B cell (primary cell): ENCODE results near the gene ADGRV1. TPM values are rescaled to one million over a fixed set of nuclear protein-coding genes. Genes with fewer than 3 reads are reported as not detected.

ENCODE experiments used
- ATAC-seq: fragments of 200-7000 bp; cut with Tn5 transposase; one replicate; pipeline ENCODE4 v1.10.0; 2021; ENCODE audit warnings: low read depth, mild to moderate bottlenecking, moderate number of reproducible peaks, moderate library complexity
- CTCF ChIA-PET: fragments of 350-600 bp; sonication (Branson Sonifier 250); formaldehyde crosslinking; loops from one replicate; lab custom pipeline; 2021; ENCODE audit warnings: antibody characterized with exemption, inconsistent platforms; lab: Charles Lee
- POLR2A ChIA-PET: fragments of 350-600 bp; sonication (Branson Sonifier 250); formaldehyde crosslinking; loops from one replicate; lab custom pipeline; 2021; ENCODE audit warnings: antibody characterized with exemption; lab: Charles Lee
- DNase-seq: peaks from one replicate; pipeline ENCODE4 v3.0.0; 2013
- H2AFZ ChIP-seq: 2 replicates; pipeline ENCODE4 v1.6.1; 2012; ENCODE audit warnings: mild to moderate bottlenecking, low read depth, low read length; ENCODE audit not compliant: insufficient read depth, poor library complexity, severe bottlenecking
- H3K27ac ChIP-seq, 2 donors: 1 replicate in 1 of 2; 2 replicates in 1 of 2; pipeline ENCODE4 v1.5.1; 2012 to 2013; ENCODE audit warnings: low read length in 2 of 2, mild to moderate bottlenecking in 2 of 2, moderate library complexity in 1 of 2
- H3K27me3 ChIP-seq, 4 experiments: fragments of 200-600 bp in 1 of 4; sonication (generic) in 1 of 4; replicated peaks in 1 of 4; 1 replicate in 2 of 4; 2 replicates in 2 of 4; pipeline versions ENCODE4 v1.6.1 to v1.7.0; 2013 to 2016; ENCODE audit warnings: low read length in 3 of 4, mild to moderate bottlenecking in 2 of 4, mixed read lengths in 1 of 4, moderate library complexity in 1 of 4; ENCODE audit not compliant: insufficient read depth in 4 of 4, control insufficient read depth in 3 of 4; ENCODE audit errors: control extremely low read depth in 1 of 4
- H3K36me3 ChIP-seq, 2 experiments: replicated peaks in 1 of 2; 1 replicate in 1 of 2; 2 replicates in 1 of 2; pipeline versions ENCODE4 v1.6.1 to v1.7.1; 2013; ENCODE audit warnings: low read length in 1 of 2; ENCODE audit not compliant: insufficient read depth in 2 of 2, control insufficient read depth in 1 of 2; ENCODE audit errors: control extremely low read depth in 1 of 2, extremely low read depth in 1 of 2
- H3K4me1 ChIP-seq, 2 donors: fragments of 200-600 bp in 1 of 2; sonication (generic) in 1 of 2; 1 replicate in 1 of 2; 2 replicates in 1 of 2; pipeline versions ENCODE4 v1.5.1 to v1.6.1; 2013 to 2017; ENCODE audit warnings: low read length in 2 of 2; ENCODE audit not compliant: control insufficient read depth in 2 of 2, insufficient read depth in 2 of 2
- H3K4me2 ChIP-seq: replicated peaks from 2 replicates; pipeline ENCODE3; 2012; ENCODE audit warnings: mild to moderate bottlenecking, low read depth, low read length; ENCODE audit not compliant: poor library complexity, severe bottlenecking
- H3K4me3 ChIP-seq, 5 experiments: fragments of 200-600 bp in 1 of 5; sonication (generic) in 1 of 5; 1 replicate in 3 of 5; 2 replicates in 2 of 5; pipeline versions ENCODE4 v1.5.1 to v1.7.0; 2011 to 2016; ENCODE audit warnings: low read length in 4 of 5, mild to moderate bottlenecking in 4 of 5, low read depth in 2 of 5, control low read depth in 1 of 5, moderate library complexity in 1 of 5; ENCODE audit not compliant: insufficient read depth in 1 of 5; ENCODE audit errors: control extremely low read depth in 1 of 5, extremely low read depth in 1 of 5
- H3K79me2 ChIP-seq: fragments of 200-600 bp; sonication (generic); one replicate; pipeline ENCODE4 v1.6.0; 2016; ENCODE audit warnings: low read length; ENCODE audit not compliant: control insufficient read depth, insufficient read depth
- H3K9ac ChIP-seq: fragments of 200-600 bp; sonication (generic); 2 replicates; pipeline ENCODE4 v1.6.1; 2017; ENCODE audit warnings: mild to moderate bottlenecking, low read length, moderate library complexity
- H3K9me3 ChIP-seq, 3 donors: one replicate each; pipeline versions ENCODE4 v1.6.1 to v1.7.1; 2013; ENCODE audit warnings: low read length in 2 of 3; ENCODE audit not compliant: control insufficient read depth in 2 of 3, insufficient read depth in 1 of 3; ENCODE audit errors: control extremely low read depth in 1 of 3
- H4K20me1 ChIP-seq: 2 replicates; pipeline ENCODE4 v1.6.0; 2012; ENCODE audit warnings: mild to moderate bottlenecking, low read length; ENCODE audit not compliant: insufficient read depth, control insufficient read depth, poor library complexity, severe bottlenecking
- H3K27ac Mint-ChIP-seq: one replicate; pipeline ENCODE4 v1.8.0; 2021; ENCODE audit warnings: mixed read lengths
- H3K27me3 Mint-ChIP-seq: one replicate; pipeline ENCODE4 v1.8.0; 2021; ENCODE audit warnings: mixed read lengths
- H3K4me1 Mint-ChIP-seq: one replicate; pipeline ENCODE4 v1.8.0; 2021; ENCODE audit warnings: mixed read lengths
- H3K4me3 Mint-ChIP-seq: one replicate; pipeline ENCODE4 v1.8.0; 2021; ENCODE audit warnings: mixed read lengths
- H3K9me3 Mint-ChIP-seq: one replicate; pipeline ENCODE4 v1.8.0; 2022; ENCODE audit warnings: mixed read lengths; ENCODE audit not compliant: insufficient read depth
- CTCF ChIP-seq: fragments of 200-600 bp; IDR thresholded peaks from one replicate; pipeline ENCODE4 v1.8.0; 2022; ENCODE audit warnings: antibody characterized with exemption, mild to moderate bottlenecking
- EZH2 ChIP-seq: IDR thresholded peaks from 2 replicates; pipeline ENCODE4 v1.6.1; 2012; ENCODE audit warnings: borderline replicate concordance, low read depth, mild to moderate bottlenecking, moderate library complexity, low read length; ENCODE audit not compliant: insufficient read depth, poor library complexity, severe bottlenecking
- WGBS: methylation state at CpG from one replicate; pipeline ENCODE4 v1.1.5; 2013; ENCODE audit warnings: missing lambda C conversion rate; ENCODE audit not compliant: insufficient coverage; 5-methylcytosine and 5-hydroxymethylcytosine counted together
- intact Hi-C: fragments of 100-400 bp; cut with micrococcal nuclease; formaldehyde crosslinking; loops from one replicate; pipeline ENCODE4 v1.10.0; 2022
- polyA plus RNA-seq: library from polyadenylated mRNA; depleted of rRNA; stranded (reverse); fragments of >200 nt; gene quantifications from 2 replicates; pipeline ENCODE4 v1.2.3, GENCODE V29; 2012
- total RNA-seq, 2 donors: library from RNA; stranded (reverse); fragments of 120-200 nt in 1 of 2; gene quantifications; 1 replicate in 1 of 2; 2 replicates in 1 of 2; pipeline versions ENCODE4 v1.2.3 to v1.2.4, GENCODE V29; 2013 to 2022

ADGRV1 gene
- total and polyA plus RNA-seq, 2 donors (not counting 1 experiment from before 2014, with no cell fraction given), result 0.07 TPM; not detected in 1

- 29% methylated on average over 1 of the region's 2 CpGs for WGBS
- H3K9me3 ChIP-seq, result no peaks in the 10 kb centered on the region
- H3K27me3 ChIP-seq, result peaks cover 0 to 3% (median 0%) of the 10 kb centered on the region in 4 experiments
- no peak overlapping the region for H3K9ac ChIP-seq
- TF ChIP-seq EZH2 (no peak), CTCF (no peak)
- H3K4me2 ChIP-seq, result no peak overlapping the region
- Mint-ChIP-seq H3K27me3 (no peaks in the 10 kb centered on the region), H3K27ac (no peak overlapping the region), H3K4me3 (no peak overlapping the region), H3K4me1 (no peaks in the 10 kb centered on the region), H3K9me3 (no peaks in the 10 kb centered on the region)
- no peaks in the 10 kb centered on the region for H3K36me3 ChIP-seq
- DNase-seq (no peak), ATAC-seq (no peak)
- ChIA-PET POLR2A (no interaction called here), CTCF (no interaction called here)
- H4K20me1 ChIP-seq, result no peaks in the 10 kb centered on the region
- intact Hi-C loops, result no loop called here
- no peaks in the 10 kb centered on the region for H3K79me2 ChIP-seq
- H3K27ac ChIP-seq, result no peak overlapping the region
- H2AFZ ChIP-seq, result no peak overlapping the region
- no peak overlapping the region for H3K4me3 ChIP-seq
- H3K4me1 ChIP-seq, result no peaks in the 10 kb centered on the region
These were observed 556.1 kb downstream of the ADGRV1 start for GRCh38 chr5:91114658-91115057.

GRCh38 chr5:91118354-91118753, 559.8 kb downstream of the ADGRV1 start:
- Histone ChIP-seq H4K20me1 (no peaks in the 10 kb centered on the region), H3K36me3 (no peaks in the 10 kb centered on the region), H3K27ac (no peak overlapping the region), H3K4me1 (no peaks in the 10 kb centered on the region), H3K79me2 (no peaks in the 10 kb centered on the region), H3K27me3 (no peaks in the 10 kb centered on the region), H3K9ac (no peak overlapping the region), H2AFZ (no peak overlapping the region), H3K4me2 (no peak overlapping the region), H3K4me3 (no peak overlapping the region), H3K9me3 (no peaks in the 10 kb centered on the region)
- ATAC-seq (no peak), DNase-seq (no peak)
- Mint-ChIP-seq H3K27me3 (no peaks in the 10 kb centered on the region), H3K27ac (no peak overlapping the region), H3K4me3 (no peak overlapping the region), H3K9me3 (no peaks in the 10 kb centered on the region), H3K4me1 (no peaks in the 10 kb centered on the region)
- WGBS, result no CpG with 5 or more reads among the region's 3 CpGs
- intact Hi-C loops, result no loop called here
- TF ChIP-seq CTCF (no peak), EZH2 (no peak)
- ChIA-PET POLR2A (no interaction called here), CTCF (no interaction called here)
